ENCODE data around the gene EXOC7. TPM values are rescaled to one million over a fixed set of nuclear protein-coding genes. Genes with fewer than 3 reads are reported as not detected.
A peak's percentile ranks its signal among the peaks of the same experiment; 100 is the strongest.

Gene EXOC7
- total and polyA plus RNA-seq, 2 of the 4 experiments (the other 2 are of a cell fraction): 85.9 to 118 TPM

- no peak overlapping the region for H2BK20ac ChIP-seq (ENCODE audit: low read depth, low read length)
- no peak overlapping the region for H4K5ac ChIP-seq (ENCODE audit: low read depth, low read length)
- DNase-seq (no peak), ATAC-seq (ENCODE audit: low read depth) (no peak)
- H3K4me1 ChIP-seq (ENCODE audit: control insufficient read depth, insufficient read depth, low read length): no peaks in the 10 kb centered on the region
- no peak overlapping the region for H3K9ac ChIP-seq (ENCODE audit: low read depth, low read length)
- dilution Hi-C loops (cut with HindIII; ENCODE audit: low sequenced_read_pairs, unreplicated experiment): no loop called here
- no peak overlapping the region for H3K27ac ChIP-seq (ENCODE audit: insufficient read depth, low read length)
- H3K9me3 ChIP-seq (ENCODE audit: control insufficient read depth, insufficient read depth, low read length): no peaks in the 10 kb centered on the region
- H3K23ac ChIP-seq (ENCODE audit: low read depth, low read length): no peak overlapping the region
- H4K20me1 ChIP-seq (ENCODE audit: insufficient read depth, low read length): peaks cover 14% of the 10 kb centered on the region
- TF ChIP-seq, protein P1, sequence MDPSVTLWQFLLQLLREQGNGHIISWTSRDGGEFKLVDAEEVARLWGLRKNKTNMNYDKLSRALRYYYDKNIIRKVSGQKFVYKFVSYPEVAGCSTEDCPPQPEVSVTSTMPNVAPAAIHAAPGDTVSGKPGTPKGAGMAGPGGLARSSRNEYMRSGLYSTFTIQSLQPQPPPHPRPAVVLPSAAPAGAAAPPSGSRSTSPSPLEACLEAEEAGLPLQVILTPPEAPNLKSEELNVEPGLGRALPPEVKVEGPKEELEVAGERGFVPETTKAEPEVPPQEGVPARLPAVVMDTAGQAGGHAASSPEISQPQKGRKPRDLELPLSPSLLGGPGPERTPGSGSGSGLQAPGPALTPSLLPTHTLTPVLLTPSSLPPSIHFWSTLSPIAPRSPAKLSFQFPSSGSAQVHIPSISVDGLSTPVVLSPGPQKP (IDR thresholded peaks at IDR 0.05; ENCODE audit: borderline replicate concordance, low read depth, low read length): no peak
- TF ChIP-seq CEBPB (IDR thresholded peaks at IDR 0.05; ENCODE audit: low read depth, low read length): no peak
- no peak for TF ChIP-seq BHLHE40 (IDR thresholded peaks at IDR 0.05; ENCODE audit: low read depth, low read length)
- no peak for TF ChIP-seq MAFK (IDR thresholded peaks at IDR 0.05; ENCODE audit: low read depth, low read length)
- TF ChIP-seq RAD21 (IDR thresholded peaks at IDR 0.05; ENCODE audit: low read length): no peak
- TF ChIP-seq NFE2L2 (IDR thresholded peaks at IDR 0.05; ENCODE audit: low read depth, low read length): no peak
- TF ChIP-seq MXI1 (IDR thresholded peaks at IDR 0.05; ENCODE audit: borderline replicate concordance, low read depth, low read length): no peak
- TF ChIP-seq RFX5 (IDR thresholded peaks at IDR 0.05; ENCODE audit: low read depth, low read length): no peak
- no peak for TF ChIP-seq POLR2A (IDR thresholded peaks at IDR 0.05; ENCODE audit: low read depth, low read length)
- no peak for TF ChIP-seq MAZ (IDR thresholded peaks at IDR 0.05; ENCODE audit: borderline replicate concordance, low read depth, low read length)
- TF ChIP-seq RCOR1 (IDR thresholded peaks at IDR 0.05; ENCODE audit: insufficient replicate concordance, low read length): no peak
- no peak for TF ChIP-seq USF2 (IDR thresholded peaks at IDR 0.05; ENCODE audit: low read depth, low read length)
- TF ChIP-seq SMC3 (IDR thresholded peaks at IDR 0.05; ENCODE audit: low read depth, low read length): no peak
- TF ChIP-seq CHD1 (IDR thresholded peaks at IDR 0.05; ENCODE audit: low read depth, low read length): no peak
- no peak for TF ChIP-seq FOS (IDR thresholded peaks at IDR 0.05; ENCODE audit: low read depth, low read length)
- TF ChIP-seq, protein P2, sequence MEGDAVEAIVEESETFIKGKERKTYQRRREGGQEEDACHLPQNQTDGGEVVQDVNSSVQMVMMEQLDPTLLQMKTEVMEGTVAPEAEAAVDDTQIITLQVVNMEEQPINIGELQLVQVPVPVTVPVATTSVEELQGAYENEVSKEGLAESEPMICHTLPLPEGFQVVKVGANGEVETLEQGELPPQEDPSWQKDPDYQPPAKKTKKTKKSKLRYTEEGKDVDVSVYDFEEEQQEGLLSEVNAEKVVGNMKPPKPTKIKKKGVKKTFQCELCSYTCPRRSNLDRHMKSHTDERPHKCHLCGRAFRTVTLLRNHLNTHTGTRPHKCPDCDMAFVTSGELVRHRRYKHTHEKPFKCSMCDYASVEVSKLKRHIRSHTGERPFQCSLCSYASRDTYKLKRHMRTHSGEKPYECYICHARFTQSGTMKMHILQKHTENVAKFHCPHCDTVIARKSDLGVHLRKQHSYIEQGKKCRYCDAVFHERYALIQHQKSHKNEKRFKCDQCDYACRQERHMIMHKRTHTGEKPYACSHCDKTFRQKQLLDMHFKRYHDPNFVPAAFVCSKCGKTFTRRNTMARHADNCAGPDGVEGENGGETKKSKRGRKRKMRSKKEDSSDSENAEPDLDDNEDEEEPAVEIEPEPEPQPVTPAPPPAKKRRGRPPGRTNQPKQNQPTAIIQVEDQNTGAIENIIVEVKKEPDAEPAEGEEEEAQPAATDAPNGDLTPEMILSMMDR (conservative IDR thresholded peaks at IDR 0.05; ENCODE audit: low read depth, low read length): no peak
- H2BK5ac ChIP-seq (ENCODE audit: low read depth, low read length, poor library complexity, severe bottlenecking): no peak overlapping the region
- no peak overlapping the region for H3K4ac ChIP-seq (ENCODE audit: low read depth, low read length)
- H3K79me1 ChIP-seq (ENCODE audit: low read depth in 1 of 2, low read length in 2 of 2): no peaks in the 10 kb centered on the region
- no peak overlapping the region for H4K91ac ChIP-seq (ENCODE audit: insufficient read depth, low read depth, low read length)
- H2AK5ac ChIP-seq (ENCODE audit: low read depth, low read length): no peak overlapping the region
- ChIA-PET CTCF (no interaction called here), POLR2A (ENCODE audit: unreplicated experiment) (interaction anchor here (0.6 kb wide), 1 partner anchor 8 kb away, joined by 3 read pairs; the partner anchor contains the start of gene SRP68)
- H3K4me2 ChIP-seq (ENCODE audit: low read depth, low read length): no peak overlapping the region
- intact Hi-C loops (cut with micrococcal nuclease): no loop called here
- no peak overlapping the region for H2BK120ac ChIP-seq (ENCODE audit: low read depth, low read length)
- no peak overlapping the region for H2BK15ac ChIP-seq (ENCODE audit: low read depth, low read length)
- in situ Hi-C loops (cut with MboI; ENCODE audit: low sequenced_read_pairs): no loop called here
- peaks cover 44% of the 10 kb centered on the region for H3K27me3 ChIP-seq (ENCODE audit: control insufficient read depth, insufficient read depth, low read length)
- no peak overlapping the region for H3K18ac ChIP-seq (ENCODE audit: low read depth, low read length)
- H3K36me3 ChIP-seq (ENCODE audit: control insufficient read depth, insufficient read depth, low read length): peaks cover 34% of the 10 kb centered on the region
- no peak overlapping the region for H3K14ac ChIP-seq (replicated peaks; ENCODE audit: low read depth, low read length)
- peak overlapping the region; percentile 45 for H2AK9ac ChIP-seq (replicated peaks; ENCODE audit: low read depth, low read length, poor library complexity)
- H3K9me1 ChIP-seq (ENCODE audit: insufficient read depth, low read length): peaks cover 8% of the 10 kb centered on the region; the same call in 1 of the 2 replicates
- H3K4me3 ChIP-seq (ENCODE audit: insufficient read depth, low read depth, low read length): no peak overlapping the region
- no peak overlapping the region for H3K56ac ChIP-seq (ENCODE audit: extremely low read depth, insufficient read depth, low read length)
- BruUV-seq (replicated peaks): no TSS peak
- H4K8ac ChIP-seq (ENCODE audit: low read depth in 2 of 2, low read length in 2 of 2): no peak overlapping the region
- no CpG with 5 or more reads among the region's 6 CpGs for WGBS, 2 experiments (ENCODE audit: extremely low coverage in 2 of 2, insufficient read length in 1 of 2)
- no peak overlapping the region for H2AFZ ChIP-seq (replicated peaks; ENCODE audit: low read length, poor library complexity)
Measured at GRCh38 chr17:76080768-76081287, 22.8 kb downstream of the EXOC7 start.

Measured in IMR-90 (cell line).